ENCODE data around the gene VWA2.

DNA sequence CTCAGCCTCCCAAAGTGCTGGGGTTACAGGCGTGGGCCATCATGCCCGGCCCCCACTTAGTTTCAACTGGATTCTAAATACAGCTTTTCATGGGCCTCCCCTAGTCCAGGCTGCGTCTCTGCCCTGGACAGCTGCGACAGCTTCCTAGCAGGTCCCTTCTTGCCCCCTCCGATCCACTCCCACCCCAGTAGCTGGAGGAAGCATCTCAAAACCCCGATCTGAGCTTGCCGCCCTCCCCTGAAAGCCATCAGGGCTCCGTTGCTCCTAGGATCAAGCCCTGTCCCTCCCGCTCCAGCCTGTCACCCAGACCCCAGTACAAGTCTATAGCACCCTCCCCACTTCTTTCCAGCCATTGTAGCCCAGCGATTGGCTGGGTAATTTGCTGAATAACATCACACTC is 64.5 kb downstream of the VWA2 start:
- TF ChIP-seq MAX (IDR thresholded peaks at IDR 0.05) (no peak), EP300 (IDR thresholded peaks at IDR 0.05; ENCODE audit: borderline replicate concordance) (no peak), RAD21 (IDR thresholded peaks at IDR 0.05; ENCODE audit: low read depth) (no peak), CREB1 (IDR thresholded peaks at IDR 0.05; ENCODE audit: low read depth) (no peak), CEBPB (IDR thresholded peaks at IDR 0.05) (no peak), ZBTB7A (IDR thresholded peaks at IDR 0.05; ENCODE audit: low read depth) (no peak)
- TF ChIP-seq, protein P1, sequence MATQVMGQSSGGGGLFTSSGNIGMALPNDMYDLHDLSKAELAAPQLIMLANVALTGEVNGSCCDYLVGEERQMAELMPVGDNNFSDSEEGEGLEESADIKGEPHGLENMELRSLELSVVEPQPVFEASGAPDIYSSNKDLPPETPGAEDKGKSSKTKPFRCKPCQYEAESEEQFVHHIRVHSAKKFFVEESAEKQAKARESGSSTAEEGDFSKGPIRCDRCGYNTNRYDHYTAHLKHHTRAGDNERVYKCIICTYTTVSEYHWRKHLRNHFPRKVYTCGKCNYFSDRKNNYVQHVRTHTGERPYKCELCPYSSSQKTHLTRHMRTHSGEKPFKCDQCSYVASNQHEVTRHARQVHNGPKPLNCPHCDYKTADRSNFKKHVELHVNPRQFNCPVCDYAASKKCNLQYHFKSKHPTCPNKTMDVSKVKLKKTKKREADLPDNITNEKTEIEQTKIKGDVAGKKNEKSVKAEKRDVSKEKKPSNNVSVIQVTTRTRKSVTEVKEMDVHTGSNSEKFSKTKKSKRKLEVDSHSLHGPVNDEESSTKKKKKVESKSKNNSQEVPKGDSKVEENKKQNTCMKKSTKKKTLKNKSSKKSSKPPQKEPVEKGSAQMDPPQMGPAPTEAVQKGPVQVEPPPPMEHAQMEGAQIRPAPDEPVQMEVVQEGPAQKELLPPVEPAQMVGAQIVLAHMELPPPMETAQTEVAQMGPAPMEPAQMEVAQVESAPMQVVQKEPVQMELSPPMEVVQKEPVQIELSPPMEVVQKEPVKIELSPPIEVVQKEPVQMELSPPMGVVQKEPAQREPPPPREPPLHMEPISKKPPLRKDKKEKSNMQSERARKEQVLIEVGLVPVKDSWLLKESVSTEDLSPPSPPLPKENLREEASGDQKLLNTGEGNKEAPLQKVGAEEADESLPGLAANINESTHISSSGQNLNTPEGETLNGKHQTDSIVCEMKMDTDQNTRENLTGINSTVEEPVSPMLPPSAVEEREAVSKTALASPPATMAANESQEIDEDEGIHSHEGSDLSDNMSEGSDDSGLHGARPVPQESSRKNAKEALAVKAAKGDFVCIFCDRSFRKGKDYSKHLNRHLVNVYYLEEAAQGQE (IDR thresholded peaks at IDR 0.05; ENCODE audit: low read depth), result no peak
- TF ChIP-seq, protein P2, sequence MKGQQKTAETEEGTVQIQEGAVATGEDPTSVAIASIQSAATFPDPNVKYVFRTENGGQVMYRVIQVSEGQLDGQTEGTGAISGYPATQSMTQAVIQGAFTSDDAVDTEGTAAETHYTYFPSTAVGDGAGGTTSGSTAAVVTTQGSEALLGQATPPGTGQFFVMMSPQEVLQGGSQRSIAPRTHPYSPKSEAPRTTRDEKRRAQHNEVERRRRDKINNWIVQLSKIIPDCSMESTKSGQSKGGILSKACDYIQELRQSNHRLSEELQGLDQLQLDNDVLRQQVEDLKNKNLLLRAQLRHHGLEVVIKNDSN (IDR thresholded peaks at IDR 0.05), result no peak

All from Ishikawa (cell line).